MM.1S (cell line): Measurements from ENCODE around the gene MDH1B.

Experiments
- EZH2 ChIP-seq: fragments of 300-600 bp; sonication (generic); optimal IDR thresholded peaks from 2 replicates; pipeline ENCODE3; 2017; ENCODE audit warnings: low read depth, mild to moderate bottlenecking, antibody characterized with exemption, low read length, mixed read lengths
- TF ChIP-seq, protein P1 (sequence below): fragments of 300-600 bp; sonication (generic); IDR thresholded peaks from 2 replicates; pipeline ENCODE4 v1.5.1; 2016; ENCODE audit warnings: antibody characterized with exemption, low read length, mixed read lengths

DNA sequence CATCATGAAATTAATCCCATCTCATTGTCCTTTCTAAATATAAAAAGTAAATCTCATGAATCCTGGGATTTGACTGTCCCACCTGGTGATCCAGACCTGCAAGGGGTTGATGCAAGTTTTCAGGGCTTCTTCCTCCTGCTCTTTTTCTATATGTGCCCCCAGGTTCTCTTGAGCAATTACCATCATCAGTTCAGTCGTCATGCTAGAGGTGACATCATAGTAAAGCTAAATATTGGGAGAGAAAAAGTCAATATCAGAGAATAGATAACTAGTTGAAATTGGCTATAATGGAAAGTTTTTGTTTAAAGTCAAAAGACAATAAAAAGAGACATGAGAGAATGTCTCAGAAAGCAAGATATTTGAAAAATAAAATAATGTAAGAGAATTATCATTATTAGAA is 8.3 kb downstream of the MDH1B start:
- TF ChIP-seq, protein P1, sequence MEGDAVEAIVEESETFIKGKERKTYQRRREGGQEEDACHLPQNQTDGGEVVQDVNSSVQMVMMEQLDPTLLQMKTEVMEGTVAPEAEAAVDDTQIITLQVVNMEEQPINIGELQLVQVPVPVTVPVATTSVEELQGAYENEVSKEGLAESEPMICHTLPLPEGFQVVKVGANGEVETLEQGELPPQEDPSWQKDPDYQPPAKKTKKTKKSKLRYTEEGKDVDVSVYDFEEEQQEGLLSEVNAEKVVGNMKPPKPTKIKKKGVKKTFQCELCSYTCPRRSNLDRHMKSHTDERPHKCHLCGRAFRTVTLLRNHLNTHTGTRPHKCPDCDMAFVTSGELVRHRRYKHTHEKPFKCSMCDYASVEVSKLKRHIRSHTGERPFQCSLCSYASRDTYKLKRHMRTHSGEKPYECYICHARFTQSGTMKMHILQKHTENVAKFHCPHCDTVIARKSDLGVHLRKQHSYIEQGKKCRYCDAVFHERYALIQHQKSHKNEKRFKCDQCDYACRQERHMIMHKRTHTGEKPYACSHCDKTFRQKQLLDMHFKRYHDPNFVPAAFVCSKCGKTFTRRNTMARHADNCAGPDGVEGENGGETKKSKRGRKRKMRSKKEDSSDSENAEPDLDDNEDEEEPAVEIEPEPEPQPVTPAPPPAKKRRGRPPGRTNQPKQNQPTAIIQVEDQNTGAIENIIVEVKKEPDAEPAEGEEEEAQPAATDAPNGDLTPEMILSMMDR = no peak
- TF ChIP-seq EZH2 = no peak
